Fibroblast of pulmonary artery (primary cell): Measurements from ENCODE around the gene PNKD.

ENCODE experiments used
- DNase-seq: peaks from one replicate; pipeline ENCODE4 v3.0.0-alpha.2; 2010; ENCODE audit warnings: low read depth
- H3K4me3 ChIP-seq: replicated peaks from 2 replicates; pipeline ENCODE4 v1.5.1; 2011; ENCODE audit warnings: low read depth, mild to moderate bottlenecking, control low read depth, low read length, moderate library complexity
- CTCF ChIP-seq: IDR thresholded peaks from 2 replicates; pipeline ENCODE4 v1.5.1; 2011; ENCODE audit warnings: mild to moderate bottlenecking, control low read depth, low read length, inconsistent platforms; ENCODE audit errors: missing control alignments

Gene PNKD

GRCh38 chr2:218389333-218390150 lies 119.2 kb downstream of the PNKD start:
- no peak for TF ChIP-seq CTCF
- no peak overlapping the region for H3K4me3 ChIP-seq
- no peak for DNase-seq

- TF ChIP-seq CTCF = no peak
- DNase-seq = no peak
- H3K4me3 ChIP-seq = no peak overlapping the region
These were observed 120.9 kb downstream of the PNKD start for GRCh38 chr2:218391202-218391601.

GRCh38 chr2:218392459-218392858 lies 122.1 kb downstream of the PNKD start:
- H3K4me3 ChIP-seq = no peak overlapping the region
- no peak for DNase-seq
- no peak for TF ChIP-seq CTCF

GRCh38 chr2:218392891-218393462 lies 122.7 kb downstream of the PNKD start:
- no peak for DNase-seq
- no peak for TF ChIP-seq CTCF
- no peak overlapping the region for H3K4me3 ChIP-seq

GRCh38 chr2:218393750-218394290 lies 123.5 kb downstream of the PNKD start:
- no peak overlapping the region for H3K4me3 ChIP-seq
- no peak for DNase-seq
- TF ChIP-seq CTCF = no peak

- no peak overlapping the region for H3K4me3 ChIP-seq
- TF ChIP-seq CTCF = no peak
- DNase-seq = no peak
These were observed 124.2 kb downstream of the PNKD start for GRCh38 chr2:218394298-218395089.
